Neural crest cell (in vitro differentiated cells): ENCODE data around the gene KRTAP5-6. TPM values are rescaled to one million over a fixed set of nuclear protein-coding genes. Genes with fewer than 3 reads are reported as not detected.
A peak's percentile ranks its signal among the peaks of the same experiment; 100 is the strongest.
"Not testable (repeated sequence)": the region's sequence is repeated elsewhere in the genome, so short reads cannot be mapped to it uniquely, and the experiment has no call there.

ENCODE experiments used
- DNase-seq: peaks from one replicate; pipeline ENCODE4 v3.0.0; 2021; ENCODE audit warnings: low read depth, mixed read lengths, low spot score
- H3K27ac Mint-ChIP-seq: one replicate; pipeline ENCODE4 v1.8.0; 2021; ENCODE audit warnings: mild to moderate bottlenecking, mixed read lengths; ENCODE audit not compliant: unreplicated experiment
- H3K27me3 Mint-ChIP-seq: 2 replicates; pipeline ENCODE4 v1.8.0; 2021; ENCODE audit warnings: low read depth, mild to moderate bottlenecking, mixed read lengths
- H3K36me3 Mint-ChIP-seq: 2 replicates; pipeline ENCODE4 v1.8.0; 2021; ENCODE audit warnings: low read depth, mild to moderate bottlenecking, mixed read lengths
- H3K4me1 Mint-ChIP-seq: 2 replicates; pipeline ENCODE4 v1.8.0; 2021; ENCODE audit warnings: mixed read lengths
- H3K4me3 Mint-ChIP-seq: one replicate; pipeline ENCODE4 v1.8.0; 2021; ENCODE audit warnings: mild to moderate bottlenecking, mixed read lengths
- H3K9me3 Mint-ChIP-seq: 2 replicates; pipeline ENCODE4 v1.8.0; 2021; ENCODE audit warnings: mixed read lengths
- CTCF ChIP-seq: fragments of 200-600 bp; sonication (generic); conservative IDR thresholded peaks from 2 replicates; pipeline ENCODE4 v1.5.0; 2021; ENCODE audit warnings: antibody characterized with exemption, mild to moderate bottlenecking
- total RNA-seq: library from RNA; stranded (reverse); gene quantifications from 2 replicates; pipeline ENCODE4 v1.2.1, GENCODE V29; 2021

KRTAP5-6 gene
- total RNA-seq, 1 donor from 2014 or later = not detected

- no peaks in the 10 kb centered on the region for H3K4me1 Mint-ChIP-seq
- no peak overlapping the region for H3K4me3 Mint-ChIP-seq
- TF ChIP-seq CTCF = no peak
- no peaks in the 10 kb centered on the region for H3K9me3 Mint-ChIP-seq
- H3K36me3 Mint-ChIP-seq = no peaks in the 10 kb centered on the region
- peaks cover 6% of the 10 kb centered on the region for H3K27me3 Mint-ChIP-seq
- H3K27ac Mint-ChIP-seq = no peak overlapping the region
- no peak for DNase-seq
These were observed 37.5 kb upstream of the KRTAP5-6 start for GRCh38 chr11:1659506-1659905.

- no peak overlapping the region for H3K27ac Mint-ChIP-seq
- no peaks in the 10 kb centered on the region for H3K36me3 Mint-ChIP-seq
- no peaks in the 10 kb centered on the region for H3K4me1 Mint-ChIP-seq
- TF ChIP-seq CTCF = no peak
- H3K9me3 Mint-ChIP-seq = no peaks in the 10 kb centered on the region
- no peak overlapping the region for H3K4me3 Mint-ChIP-seq
- DNase-seq = no peak
- H3K27me3 Mint-ChIP-seq = peaks cover 6% of the 10 kb centered on the region
These were observed 36.7 kb upstream of the KRTAP5-6 start for GRCh38 chr11:1660111-1660867.

GRCh38 chr11:1661454-1662269, 35.3 kb upstream of the KRTAP5-6 start:
- H3K4me3 Mint-ChIP-seq, H3K27ac Mint-ChIP-seq, H3K27me3 Mint-ChIP-seq, H3K4me1 Mint-ChIP-seq, H3K36me3 Mint-ChIP-seq, H3K9me3 Mint-ChIP-seq, DNase-seq: not testable (repeated sequence)

GRCh38 chr11:1662699-1663283, 34.2 kb upstream of the KRTAP5-6 start:
- not testable (repeated sequence) for H3K27me3 Mint-ChIP-seq, DNase-seq, H3K4me1 Mint-ChIP-seq, H3K27ac Mint-ChIP-seq, H3K36me3 Mint-ChIP-seq, H3K9me3 Mint-ChIP-seq, H3K4me3 Mint-ChIP-seq

GRCh38 chr11:1665313-1665712, 31.7 kb upstream of the KRTAP5-6 start:
- no peaks in the 10 kb centered on the region for H3K9me3 Mint-ChIP-seq
- TF ChIP-seq CTCF = no peak
- H3K27ac Mint-ChIP-seq = peak overlapping the region; percentile 50

GRCh38 chr11:1667121-1667850, 29.7 kb upstream of the KRTAP5-6 start:
- H3K4me3 Mint-ChIP-seq = no peak overlapping the region
- no peak overlapping the region for H3K27ac Mint-ChIP-seq
- no peak for DNase-seq
- H3K9me3 Mint-ChIP-seq = no peaks in the 10 kb centered on the region
- no peak for TF ChIP-seq CTCF
- H3K27me3 Mint-ChIP-seq = peaks cover 12% of the 10 kb centered on the region
- peaks cover 9% of the 10 kb centered on the region for H3K4me1 Mint-ChIP-seq
- no peaks in the 10 kb centered on the region for H3K36me3 Mint-ChIP-seq

More at GRCh38 chr11:1665313-1665712, 31.7 kb upstream of the KRTAP5-6 start:
- peaks cover 7% of the 10 kb centered on the region for H3K27me3 Mint-ChIP-seq
- peaks cover 9% of the 10 kb centered on the region for H3K4me1 Mint-ChIP-seq
- no peak overlapping the region for H3K4me3 Mint-ChIP-seq
- DNase-seq = no peak
- no peaks in the 10 kb centered on the region for H3K36me3 Mint-ChIP-seq
